ENCODE measurements around the gene CRYBG1.

Gene CRYBG1

DNA sequence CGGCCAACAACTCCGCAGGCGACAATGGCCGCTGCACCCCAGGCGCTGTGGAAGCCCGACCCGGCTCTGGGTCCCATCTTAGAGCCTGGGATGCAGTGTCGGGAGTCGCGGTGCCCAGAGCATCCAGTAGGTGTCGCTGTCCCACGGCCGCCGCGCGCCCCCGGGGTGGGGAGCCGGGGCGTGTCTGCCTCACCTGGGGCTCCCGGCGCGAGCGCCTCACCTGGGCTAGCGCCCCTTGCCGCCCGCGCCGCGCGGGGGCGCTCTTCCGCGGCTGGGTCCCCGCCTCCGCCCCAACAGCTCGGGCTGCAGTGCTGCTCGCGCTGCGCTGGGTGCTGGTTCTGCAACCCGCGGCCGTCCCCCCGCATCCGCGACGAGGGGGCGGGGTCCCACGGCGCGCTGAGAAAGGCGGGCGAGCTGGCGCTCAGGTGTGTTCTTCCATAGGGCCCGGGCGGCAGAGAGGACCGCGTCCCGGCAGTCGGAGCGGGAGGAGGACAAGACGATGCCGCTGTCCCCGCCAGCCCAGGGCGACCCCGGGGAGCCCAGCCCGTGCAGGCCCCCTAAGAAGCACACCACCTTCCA is at the start of gene CRYBG1:
Gene CRYBG1 (plus strand): TSS at position 308 of the 579 bp plus-strand sequence. CDS start 192 bp downstream, at position 500.
- peak; percentile 45 for DNase-seq

DNA sequence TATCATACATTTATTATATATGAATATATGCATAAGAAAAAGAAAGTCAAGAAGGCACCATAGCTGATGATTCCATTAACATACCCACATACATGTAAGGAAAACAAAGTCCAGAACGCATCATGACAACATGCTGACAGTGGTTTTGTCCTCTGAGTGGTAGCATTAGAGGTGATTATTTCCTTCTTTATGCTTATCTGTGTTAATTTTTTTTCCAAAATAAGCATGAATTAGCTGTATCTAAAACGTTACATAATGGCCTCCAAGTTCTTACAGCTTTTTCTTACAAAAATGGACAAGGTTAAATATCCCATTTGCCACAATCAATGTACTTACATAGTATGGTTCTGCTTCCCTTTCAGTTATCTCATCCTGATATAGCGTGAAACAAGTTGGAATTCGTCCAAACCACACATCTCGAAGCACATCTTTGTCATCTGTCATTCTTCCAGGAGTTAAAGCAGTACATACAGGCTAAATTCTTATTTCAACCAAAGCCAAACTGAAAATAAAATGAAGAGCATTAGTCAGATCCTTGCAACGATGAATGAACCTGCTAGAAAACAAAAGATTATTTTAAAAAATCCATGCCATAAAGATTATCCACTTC is 44.6 kb upstream of the CRYBG1 start:
- DNase-seq = no peak

DNA sequence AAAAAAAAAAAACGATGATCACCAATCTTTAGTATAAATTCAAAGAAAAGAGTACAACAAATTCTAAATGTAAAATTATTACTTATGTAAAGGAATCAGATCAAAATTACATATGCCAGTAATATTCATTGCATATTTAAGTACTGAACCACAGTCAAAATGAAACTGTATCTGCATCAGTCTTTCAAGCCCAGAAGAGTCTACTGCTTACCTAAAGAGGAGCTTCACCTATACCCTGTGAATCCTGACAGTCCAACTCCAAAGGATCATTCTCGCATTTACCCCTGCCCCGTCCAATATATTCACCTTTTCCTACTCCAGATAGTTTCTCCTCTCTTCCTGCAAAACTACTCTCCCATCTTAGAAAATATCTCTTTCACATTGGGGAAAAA is 44.1 kb upstream of the CRYBG1 start:
- no peak for DNase-seq

GRCh38 chr6:106318061-106318460 is 42.5 kb upstream of the CRYBG1 start:
- DNase-seq = no peak

GRCh38 chr6:106318851-106319250 is 41.7 kb upstream of the CRYBG1 start:
- DNase-seq = no peak

GRCh38 chr6:106321940-106322339 is 38.6 kb upstream of the CRYBG1 start:
- no peak for DNase-seq

GRCh38 chr6:106324726-106325335 is 35.7 kb upstream of the CRYBG1 start:
- DNase-seq = no peak

GRCh38 chr6:106325336-106326178 is 35.0 kb upstream of the CRYBG1 start, which contains the start of gene ATG5:
Gene ATG5 (minus strand): TSS chr6:106325760. CDS start chr6:106316208, 9,552 bp downstream.
- peak; percentile 100 for DNase-seq

- peak; percentile 34 for DNase-seq
Observed at GRCh38 chr6:106334646-106335448, 25.7 kb upstream of the CRYBG1 start.

GRCh38 chr6:106339334-106340029 is 21.0 kb upstream of the CRYBG1 start:
- peak; percentile 17 for DNase-seq

DNA sequence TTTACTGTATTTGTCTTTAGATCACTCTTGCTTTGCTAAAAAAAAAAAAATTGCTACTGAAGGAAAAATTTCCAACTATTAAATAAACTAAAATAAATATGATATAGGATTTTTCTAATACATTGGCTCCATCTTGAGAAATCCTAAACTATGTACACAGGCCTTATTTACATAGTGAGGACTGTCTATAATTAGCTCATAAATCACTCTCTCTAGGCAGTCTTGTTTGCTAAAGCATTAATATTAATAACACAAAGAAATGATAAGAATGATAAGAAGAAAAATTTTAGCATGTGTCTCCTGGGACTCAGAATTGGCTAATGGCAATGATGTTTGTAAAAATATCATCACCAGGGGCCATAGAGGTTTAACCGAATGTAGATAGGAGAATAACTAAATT is 13.3 kb upstream of the CRYBG1 start:
- no peak for DNase-seq

- no peak for DNase-seq
Observed at GRCh38 chr6:106356378-106356777, 4.1 kb upstream of the CRYBG1 start.

DNA sequence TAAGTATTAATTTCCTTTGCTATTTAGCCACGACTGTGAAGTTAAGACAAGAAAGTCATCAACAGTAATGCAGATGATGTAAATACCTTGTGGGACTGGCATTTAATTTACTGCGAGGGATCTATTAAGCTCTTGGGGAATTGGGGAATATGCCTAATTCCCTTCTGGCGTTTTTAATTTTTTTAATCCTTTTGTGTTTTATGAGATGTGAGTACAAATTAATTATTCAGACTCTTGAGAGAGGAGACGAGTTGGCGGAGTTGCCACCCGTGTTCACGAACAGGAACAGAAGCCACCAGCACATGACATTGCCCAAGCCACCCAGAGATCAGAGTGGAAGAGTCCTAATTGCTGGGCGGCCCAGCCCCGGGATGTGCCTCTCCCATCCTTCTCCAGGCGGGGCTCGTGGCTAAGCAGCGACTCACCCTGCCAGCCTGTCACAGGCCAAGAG is 533 bp upstream of the CRYBG1 start:
- no peak for DNase-seq

- DNase-seq = no peak
Observed at GRCh38 chr6:106360989-106361430, 493 bp downstream of the CRYBG1 start.

DNA sequence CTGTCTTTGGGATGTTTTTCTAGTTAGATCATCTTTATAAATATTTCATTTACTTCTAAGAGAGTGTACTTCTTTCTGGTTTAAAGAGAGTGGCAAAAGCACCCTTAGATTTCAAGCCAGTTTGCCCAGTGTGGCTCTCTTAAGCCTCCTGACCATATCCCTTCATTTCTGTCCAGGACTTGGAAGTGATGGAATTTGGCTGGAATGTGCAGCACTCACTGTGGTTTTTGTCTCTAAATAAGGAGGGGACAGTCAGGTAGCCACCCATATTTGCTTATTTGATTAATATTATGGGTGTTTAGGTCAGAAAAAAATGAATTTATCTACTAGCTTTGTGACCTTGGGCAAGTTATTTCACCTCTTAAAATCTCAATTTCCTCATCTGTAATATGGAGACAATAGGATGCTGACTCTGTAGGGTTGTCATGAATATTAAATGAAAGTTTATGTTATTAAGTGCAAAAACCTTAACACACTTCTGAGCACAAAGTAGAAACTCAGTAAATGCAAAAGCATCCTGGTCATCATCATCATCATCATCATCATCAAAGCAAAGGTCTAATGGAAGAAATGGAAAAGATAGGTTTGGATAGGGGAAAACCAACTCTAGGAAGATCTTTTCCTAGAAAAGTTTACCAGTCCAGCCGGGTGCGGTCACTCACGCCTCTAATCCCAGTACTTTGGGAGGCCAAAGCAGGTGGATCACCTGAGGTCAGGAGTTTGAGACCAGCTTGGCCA is 3.1 kb downstream of the CRYBG1 start:
- DNase-seq = no peak

- no peak for DNase-seq
Observed at GRCh38 chr6:106369739-106370138, 9.2 kb downstream of the CRYBG1 start.

- DNase-seq = no peak
Observed at GRCh38 chr6:106370639-106371038, 10.1 kb downstream of the CRYBG1 start.

- no peak for DNase-seq
Observed at GRCh38 chr6:106372838-106373501, 12.5 kb downstream of the CRYBG1 start.

- DNase-seq = no peak
Observed at GRCh38 chr6:106373502-106374239, 13.2 kb downstream of the CRYBG1 start.

DNA sequence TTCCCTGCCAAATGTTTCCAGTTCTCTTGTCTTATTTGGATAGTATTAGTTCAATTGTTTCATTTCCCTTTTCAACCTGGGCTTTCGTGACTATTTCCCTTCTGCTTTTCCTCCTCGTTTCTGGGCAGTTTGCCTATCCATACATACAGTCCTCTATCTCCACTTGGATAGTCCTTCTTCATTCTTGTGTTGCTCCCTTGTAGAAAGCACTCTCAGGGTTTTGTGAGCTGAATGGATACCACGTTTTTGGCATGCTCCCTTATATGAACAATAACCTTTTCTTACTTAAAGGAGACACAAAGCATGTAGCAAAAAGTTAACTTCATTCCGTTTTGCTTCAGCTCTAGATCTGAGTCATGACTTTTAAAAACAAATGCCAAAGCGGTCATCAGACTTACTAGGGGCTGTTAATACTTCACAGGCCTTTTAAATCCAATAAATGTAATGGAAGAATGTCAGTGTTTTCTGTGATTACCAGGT is 16.6 kb downstream of the CRYBG1 start:
- no peak for DNase-seq

Measured in activated CD4-positive, alpha-beta T cell treated with anti-CD3 and anti-CD28 coated beads for 1 hour (primary cell).